Endothelial cell (in vitro differentiated cells): ENCODE results near the gene DAZAP2. TPM values are rescaled to one million over a fixed set of nuclear protein-coding genes. Genes with fewer than 3 reads are reported as not detected.
A peak's percentile ranks its signal among the peaks of the same experiment; 100 is the strongest.

Source experiments
- DNase-seq: peaks from one replicate; pipeline ENCODE4 v3.0.0; 2021; ENCODE audit warnings: low spot score
- H3K27ac Mint-ChIP-seq: one replicate; pipeline ENCODE4 v1.8.0; 2021; ENCODE audit warnings: mixed read lengths, inconsistent platforms; ENCODE audit not compliant: unreplicated experiment
- H3K27me3 Mint-ChIP-seq: one replicate; pipeline ENCODE4 v1.8.0; 2021; ENCODE audit warnings: mild to moderate bottlenecking, moderate library complexity, mixed read lengths, inconsistent platforms; ENCODE audit not compliant: unreplicated experiment
- H3K36me3 Mint-ChIP-seq: one replicate; pipeline ENCODE4 v1.8.0; 2021; ENCODE audit warnings: mild to moderate bottlenecking, low read depth, mixed read lengths, inconsistent platforms; ENCODE audit not compliant: unreplicated experiment
- H3K4me1 Mint-ChIP-seq: one replicate; pipeline ENCODE4 v1.8.0; 2021; ENCODE audit warnings: mild to moderate bottlenecking, mixed read lengths, inconsistent platforms; ENCODE audit not compliant: unreplicated experiment
- H3K4me3 Mint-ChIP-seq: one replicate; pipeline ENCODE4 v1.8.0; 2021; ENCODE audit warnings: mild to moderate bottlenecking, mixed read lengths, inconsistent platforms; ENCODE audit not compliant: unreplicated experiment
- H3K9me3 Mint-ChIP-seq: one replicate; pipeline ENCODE4 v1.8.0; 2021; ENCODE audit warnings: mixed read lengths, inconsistent platforms; ENCODE audit not compliant: unreplicated experiment
- CTCF ChIP-seq: fragments of 200-600 bp; sonication (generic); IDR thresholded peaks from one replicate; pipeline ENCODE4 v1.5.0; 2021; ENCODE audit warnings: antibody characterized with exemption; ENCODE audit not compliant: unreplicated experiment
- total RNA-seq: library from RNA; stranded (reverse); fragmentation: NEBNext Ultra II Directional; extraction: Animal tissue kit (Norgen Biotek cat#: 25700); gene quantifications from one replicate; pipeline ENCODE4 v1.2.1, GENCODE V29; 2021; ENCODE audit not compliant: unreplicated experiment

The DAZAP2 gene
- total RNA-seq, 1 donor from 2014 or later = 28.1 TPM

DNA sequence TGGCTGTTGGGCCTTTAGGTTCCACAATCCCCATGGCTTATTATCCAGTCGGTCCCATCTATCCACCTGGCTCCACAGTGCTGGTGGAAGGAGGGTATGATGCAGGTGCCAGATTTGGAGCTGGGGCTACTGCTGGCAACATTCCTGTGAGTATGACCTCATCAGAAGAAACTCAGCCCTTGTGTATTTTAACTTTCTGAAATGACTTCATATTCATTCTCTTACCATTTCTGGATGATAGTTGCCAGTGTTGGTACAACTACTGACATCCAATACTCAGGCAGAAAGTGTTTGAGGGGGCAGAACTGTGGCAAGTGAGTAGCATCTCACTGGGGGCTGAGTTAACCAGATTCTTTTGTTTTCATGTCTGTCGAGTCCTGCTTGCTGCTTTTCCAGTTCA, 2.3 kb downstream of the DAZAP2 start:
- Mint-ChIP-seq H3K4me3 (peak overlapping the region; percentile 76), H3K27me3 (peaks cover 14% of the 10 kb centered on the region), H3K27ac (peak overlapping the region; percentile 81), H3K36me3 (peaks cover 41% of the 10 kb centered on the region), H3K4me1 (peaks cover 48% of the 10 kb centered on the region), H3K9me3 (no peaks in the 10 kb centered on the region)
- TF ChIP-seq CTCF = no peak
- DNase-seq = no peak

DNA sequence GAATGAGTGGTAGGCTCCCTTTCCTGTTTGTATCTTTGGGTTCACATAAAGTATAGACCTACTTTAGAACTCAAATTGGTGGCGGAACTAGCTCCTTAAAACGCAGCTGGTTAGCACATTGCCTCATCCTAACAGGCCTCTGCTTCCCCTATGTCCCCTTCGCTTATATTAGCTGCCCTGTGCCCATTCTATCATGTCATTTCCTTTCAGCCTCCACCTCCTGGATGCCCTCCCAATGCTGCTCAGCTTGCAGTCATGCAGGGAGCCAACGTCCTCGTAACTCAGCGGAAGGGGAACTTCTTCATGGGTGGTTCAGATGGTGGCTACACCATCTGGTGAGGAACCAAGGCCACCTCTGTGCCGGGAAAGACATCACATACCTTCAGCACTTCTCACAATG, 3.5 kb downstream of the DAZAP2 start:
- Mint-ChIP-seq H3K27me3 (peaks cover 17% of the 10 kb centered on the region), H3K4me1 (peaks cover 59% of the 10 kb centered on the region), H3K27ac (peak overlapping the region; percentile 42), H3K36me3 (peaks cover 43% of the 10 kb centered on the region), H3K4me3 (peak overlapping the region; percentile 59), H3K9me3 (no peaks in the 10 kb centered on the region)
- DNase-seq = no peak
- no peak for TF ChIP-seq CTCF

- H3K4me1 Mint-ChIP-seq = peaks cover 65% of the 10 kb centered on the region
- peaks cover 43% of the 10 kb centered on the region for H3K36me3 Mint-ChIP-seq
- TF ChIP-seq CTCF = no peak
- H3K27me3 Mint-ChIP-seq = peaks cover 18% of the 10 kb centered on the region
- no peaks in the 10 kb centered on the region for H3K9me3 Mint-ChIP-seq
- DNase-seq = no peak
- peak overlapping the region; percentile 24 for H3K4me3 Mint-ChIP-seq
- no peak overlapping the region for H3K27ac Mint-ChIP-seq
Measured at GRCh38 chr12:51242876-51243275, 4.2 kb downstream of the DAZAP2 start.

DNA sequence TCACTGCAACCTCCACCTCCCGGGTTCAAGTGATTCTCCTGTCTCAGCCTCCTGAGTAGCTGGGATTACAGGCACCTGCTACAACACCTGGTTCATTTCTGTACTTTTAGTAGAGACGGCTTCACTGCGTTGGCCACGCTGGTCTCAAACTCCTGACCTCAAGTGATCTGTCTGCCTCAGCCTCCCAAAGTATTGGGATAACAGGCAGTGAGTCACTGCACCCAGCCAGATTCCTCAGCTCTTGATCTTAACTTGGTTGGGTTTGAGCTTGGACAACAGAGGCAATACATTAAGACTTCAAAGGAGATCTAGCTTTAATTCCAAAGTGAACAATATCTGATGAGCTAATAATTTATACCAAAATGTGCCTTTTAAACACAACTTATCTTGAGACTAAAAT, 5.6 kb downstream of the DAZAP2 start:
- no peak for DNase-seq
- peak overlapping the region; percentile 61 for H3K27ac Mint-ChIP-seq
- TF ChIP-seq CTCF = no peak

GRCh38 chr12:51245476-51246253, 7.0 kb downstream of the DAZAP2 start:
- H3K4me3 Mint-ChIP-seq = peak overlapping the region; percentile 76
- H3K27ac Mint-ChIP-seq = peak overlapping the region; percentile 88
- peaks cover 59% of the 10 kb centered on the region for H3K4me1 Mint-ChIP-seq
- no peak for DNase-seq
- H3K9me3 Mint-ChIP-seq = no peaks in the 10 kb centered on the region
- peaks cover 11% of the 10 kb centered on the region for H3K27me3 Mint-ChIP-seq
- TF ChIP-seq CTCF = no peak
- peaks cover 41% of the 10 kb centered on the region for H3K36me3 Mint-ChIP-seq

More for the DNA sequence above, 5.6 kb downstream of the DAZAP2 start:
- Mint-ChIP-seq H3K9me3 (no peaks in the 10 kb centered on the region), H3K4me1 (peaks cover 66% of the 10 kb centered on the region), H3K27me3 (peaks cover 15% of the 10 kb centered on the region), H3K4me3 (peak overlapping the region; percentile 56), H3K36me3 (peaks cover 37% of the 10 kb centered on the region)
